Kidney epithelial cell (primary cell): ENCODE measurements around the gene NAA25. TPM values are rescaled to one million over a fixed set of nuclear protein-coding genes. Genes with fewer than 3 reads are reported as not detected.

Experiments
- DNase-seq: peaks from one replicate; pipeline ENCODE4 v3.0.0-alpha.2; 2010; ENCODE audit warnings: low read depth
- H3K27me3 ChIP-seq: 2 replicates; pipeline ENCODE4 v1.6.0; 2011; ENCODE audit warnings: low read length; ENCODE audit not compliant: control insufficient read depth, insufficient read depth
- H3K36me3 ChIP-seq: 2 replicates; pipeline ENCODE4 v1.5.1; 2011; ENCODE audit warnings: low read length; ENCODE audit not compliant: control insufficient read depth, insufficient read depth
- H3K4me3 ChIP-seq: 2 replicates; pipeline ENCODE4 v1.5.1; 2011; ENCODE audit warnings: low read depth, mild to moderate bottlenecking, control low read depth, low read length
- total RNA-seq: library from RNA; depleted of rRNA; stranded (reverse); fragments of >200 nt; gene quantifications from 2 replicates; pipeline ENCODE4 v1.2.3, GENCODE V29; 2015
- TF ChIP-seq, protein P1 (sequence below): IDR thresholded peaks from 2 replicates; pipeline ENCODE4 v1.5.1; 2011; ENCODE audit warnings: mild to moderate bottlenecking, moderate library complexity, low read length, control low read depth, inconsistent platforms; ENCODE audit not compliant: insufficient read depth, poor library complexity, severe bottlenecking

Gene NAA25
- total RNA-seq, 1 donor from 2014 or later = 17.2 TPM

DNA sequence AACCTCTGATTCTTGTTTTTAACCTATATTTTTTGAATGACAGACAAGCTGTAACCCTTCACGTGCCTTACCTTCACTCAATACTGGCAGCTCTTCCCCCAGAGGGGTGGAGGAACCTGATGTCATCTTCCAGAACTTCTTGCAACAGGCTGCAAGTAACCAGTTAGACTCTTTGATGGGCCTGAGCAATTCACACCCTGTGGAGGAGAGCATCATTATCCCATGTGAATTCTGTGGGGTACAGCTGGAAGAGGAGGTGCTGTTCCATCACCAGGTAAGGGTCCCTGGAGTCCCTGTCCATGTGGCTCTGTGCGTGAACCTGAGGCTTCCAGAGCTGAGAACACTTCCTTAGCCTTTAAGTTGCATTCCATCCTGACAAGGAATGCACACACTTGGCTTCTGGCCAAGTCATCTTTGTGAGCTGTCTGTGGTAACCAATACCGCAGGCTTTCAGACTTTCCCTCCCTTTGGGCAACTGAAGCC is 39.5 kb upstream of the NAA25 start:
- TF ChIP-seq, protein P1, sequence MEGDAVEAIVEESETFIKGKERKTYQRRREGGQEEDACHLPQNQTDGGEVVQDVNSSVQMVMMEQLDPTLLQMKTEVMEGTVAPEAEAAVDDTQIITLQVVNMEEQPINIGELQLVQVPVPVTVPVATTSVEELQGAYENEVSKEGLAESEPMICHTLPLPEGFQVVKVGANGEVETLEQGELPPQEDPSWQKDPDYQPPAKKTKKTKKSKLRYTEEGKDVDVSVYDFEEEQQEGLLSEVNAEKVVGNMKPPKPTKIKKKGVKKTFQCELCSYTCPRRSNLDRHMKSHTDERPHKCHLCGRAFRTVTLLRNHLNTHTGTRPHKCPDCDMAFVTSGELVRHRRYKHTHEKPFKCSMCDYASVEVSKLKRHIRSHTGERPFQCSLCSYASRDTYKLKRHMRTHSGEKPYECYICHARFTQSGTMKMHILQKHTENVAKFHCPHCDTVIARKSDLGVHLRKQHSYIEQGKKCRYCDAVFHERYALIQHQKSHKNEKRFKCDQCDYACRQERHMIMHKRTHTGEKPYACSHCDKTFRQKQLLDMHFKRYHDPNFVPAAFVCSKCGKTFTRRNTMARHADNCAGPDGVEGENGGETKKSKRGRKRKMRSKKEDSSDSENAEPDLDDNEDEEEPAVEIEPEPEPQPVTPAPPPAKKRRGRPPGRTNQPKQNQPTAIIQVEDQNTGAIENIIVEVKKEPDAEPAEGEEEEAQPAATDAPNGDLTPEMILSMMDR = no peak
- H3K36me3 ChIP-seq = peaks cover 6% of the 10 kb centered on the region

DNA sequence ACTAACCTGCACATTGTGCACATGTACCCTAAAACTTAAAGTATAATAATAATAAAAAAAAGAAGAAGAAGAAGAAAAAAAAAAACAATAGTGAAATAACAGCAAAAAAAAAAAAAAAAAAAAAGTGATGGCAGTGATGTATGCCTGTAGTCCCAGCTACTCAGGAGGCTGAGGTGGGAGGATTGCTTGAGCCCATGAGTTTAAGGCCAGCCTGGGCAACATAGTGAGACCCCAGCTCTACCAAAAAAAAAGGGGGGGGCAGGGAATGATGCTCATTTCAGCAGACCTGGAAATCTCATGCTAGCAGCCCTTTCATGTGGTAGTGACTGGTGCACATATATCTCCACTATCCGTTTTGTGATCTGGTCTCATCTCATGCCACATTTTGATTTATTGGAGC is 37.5 kb upstream of the NAA25 start:
- peaks cover 6% of the 10 kb centered on the region for H3K36me3 ChIP-seq

More for the DNA sequence above, 39.5 kb upstream of the NAA25 start:
- Histone ChIP-seq H3K27me3 (no peaks in the 10 kb centered on the region), H3K4me3 (no peak overlapping the region)
- DNase-seq = no peak

DNA sequence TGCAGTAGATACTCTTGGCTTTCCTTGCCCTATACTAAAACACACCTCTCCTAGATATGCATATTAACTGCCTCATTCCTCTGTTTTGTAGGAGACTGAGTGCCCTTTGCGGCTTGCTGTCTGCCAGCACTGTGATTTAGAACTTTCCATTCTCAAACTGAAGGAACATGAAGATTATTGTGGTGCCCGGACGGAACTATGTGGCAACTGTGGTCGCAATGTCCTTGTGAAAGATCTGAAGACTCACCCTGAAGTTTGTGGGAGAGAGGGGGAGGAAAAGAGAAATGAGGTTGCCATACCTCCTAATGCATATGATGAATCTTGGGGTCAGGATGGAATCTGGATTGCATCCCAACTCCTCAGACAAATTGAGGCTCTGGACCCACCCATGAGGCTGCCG is 32.1 kb upstream of the NAA25 start:
- TF ChIP-seq, protein P1 = no peak
- Histone ChIP-seq H3K4me3 (no peak overlapping the region), H3K27me3 (no peaks in the 10 kb centered on the region), H3K36me3 (no peaks in the 10 kb centered on the region)
- no peak for DNase-seq

More for the DNA sequence above, 37.5 kb upstream of the NAA25 start:
- H3K4me3 ChIP-seq = no peak overlapping the region
- no peaks in the 10 kb centered on the region for H3K27me3 ChIP-seq
- TF ChIP-seq, protein P1 = no peak
- DNase-seq = no peak

DNA sequence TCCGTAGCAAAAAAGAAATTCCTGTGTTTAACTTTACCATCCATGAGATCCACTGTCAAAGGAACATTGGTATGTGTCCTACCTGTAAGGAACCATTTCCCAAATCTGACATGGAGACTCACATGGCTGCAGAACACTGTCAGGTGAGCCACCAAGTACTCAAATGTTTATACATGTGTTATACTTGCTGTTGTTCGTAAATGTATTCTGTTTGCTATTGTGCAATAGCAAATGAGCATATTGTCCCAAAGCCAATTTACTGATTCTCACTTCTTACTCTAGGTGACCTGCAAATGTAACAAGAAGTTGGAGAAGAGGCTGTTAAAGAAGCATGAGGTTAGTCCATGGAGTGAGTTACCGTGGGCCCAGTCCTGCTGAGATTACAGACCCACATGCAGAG is 26.1 kb upstream of the NAA25 start:
- TF ChIP-seq, protein P1 = no peak
- no peaks in the 10 kb centered on the region for H3K36me3 ChIP-seq
- H3K27me3 ChIP-seq = no peaks in the 10 kb centered on the region
- DNase-seq = no peak
- H3K4me3 ChIP-seq = no peak overlapping the region

DNA sequence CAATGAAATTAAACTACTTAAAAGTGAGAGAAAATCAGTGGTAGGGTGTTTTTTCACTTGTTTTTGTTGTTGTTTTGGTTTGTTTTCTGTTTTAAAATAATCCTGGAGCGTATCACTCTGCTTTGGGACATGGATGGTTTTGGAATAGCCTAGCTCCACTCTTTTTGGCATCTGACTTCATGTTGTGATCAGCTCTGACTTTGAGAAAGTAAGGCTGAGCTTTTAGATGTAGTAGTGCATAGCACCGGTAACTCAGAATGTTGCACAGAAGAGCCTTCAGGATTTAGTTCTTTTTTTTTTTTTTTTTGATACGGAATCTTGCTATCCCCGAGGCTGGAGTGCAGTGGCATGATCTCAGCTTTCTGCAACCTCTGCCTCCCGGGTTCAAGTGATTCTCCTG is 24.8 kb upstream of the NAA25 start:
- no peak for DNase-seq
- TF ChIP-seq, protein P1 = no peak
- H3K36me3 ChIP-seq = no peaks in the 10 kb centered on the region
- no peak overlapping the region for H3K4me3 ChIP-seq
- H3K27me3 ChIP-seq = no peaks in the 10 kb centered on the region

DNA sequence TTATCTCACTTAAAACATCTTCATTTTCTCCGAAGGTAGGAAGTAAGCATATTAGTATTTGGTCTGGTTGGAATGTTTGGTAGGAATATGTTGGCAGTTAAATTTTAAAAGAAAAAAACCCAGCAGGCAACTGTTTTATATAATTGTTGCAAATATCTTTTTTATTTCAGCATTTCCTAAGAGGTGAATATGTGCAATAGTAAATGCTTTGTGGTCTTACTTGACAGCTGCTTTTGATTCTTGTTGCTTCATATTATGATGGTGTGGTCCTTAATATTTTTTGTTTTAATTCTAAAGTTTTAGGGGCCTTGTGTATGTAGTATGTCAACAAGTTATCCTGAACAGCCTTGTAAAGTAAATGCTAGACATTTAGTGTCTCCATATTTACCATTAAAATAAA is 23.1 kb upstream of the NAA25 start:
- Histone ChIP-seq H3K4me3 (no peak overlapping the region), H3K36me3 (no peaks in the 10 kb centered on the region), H3K27me3 (no peaks in the 10 kb centered on the region)
- DNase-seq = no peak
- TF ChIP-seq, protein P1 = no peak
